Right atrium auricular region (tissue), 2 donors: ENCODE data around the gene ZNF366. TPM values are rescaled to one million over a fixed set of nuclear protein-coding genes. Genes with fewer than 3 reads are reported as not detected.

Experiments used
- DNase-seq: peaks from one replicate; pipeline ENCODE4 v3.0.0-alpha.2; 2019; ENCODE audit warnings: low spot score
- H3K27ac ChIP-seq, 2 donors: fragments of 200-600 bp; sonication (generic); 1 replicate in 1 of 2; 2 replicates in 1 of 2; pipeline ENCODE4 v1.5.1; 2016 to 2019
- H3K27me3 ChIP-seq, 2 donors: fragments of 200-600 bp; sonication (generic); one replicate each; pipeline versions ENCODE4 v1.5.1 to v1.6.0; 2017 to 2019
- H3K36me3 ChIP-seq: fragments of 200-600 bp; sonication (generic); one replicate; pipeline ENCODE4 v1.5.1; 2016
- H3K4me1 ChIP-seq, 2 donors: fragments of 200-600 bp; sonication (generic); one replicate each; pipeline versions ENCODE4 v1.5.1 to v1.6.0; 2017 to 2019
- H3K4me3 ChIP-seq, 2 donors: fragments of 200-600 bp; sonication (generic); 1 replicate in 1 of 2; 2 replicates in 1 of 2; pipeline ENCODE4 v1.5.1; 2017 to 2019; ENCODE audit warnings: mild to moderate bottlenecking in 1 of 2, moderate library complexity in 1 of 2
- H3K9me3 ChIP-seq, 2 donors: fragments of 200-600 bp; sonication (generic); one replicate each; pipeline ENCODE4 v1.5.1; 2019
- CTCF ChIP-seq, 2 donors: fragments of 200-600 bp; sonication (generic); IDR thresholded peaks; one replicate each; pipeline ENCODE4 v1.5.1; 2019; ENCODE audit warnings: antibody characterized with exemption in 2 of 2
- total RNA-seq, 2 donors: library from RNA; depleted of rRNA; stranded (reverse); fragments of >200 nt; gene quantifications; one replicate each; pipeline ENCODE4 v1.1.0, GENCODE V29; 2016

ZNF366 gene
- total RNA-seq, 2 donors from 2014 or later = 4.4 to 9.0 TPM

- Histone ChIP-seq H3K4me3 (no peak overlapping the region), H3K36me3 (no peaks in the 10 kb centered on the region), H3K9me3 (no peaks in the 10 kb centered on the region), H3K4me1 (peaks cover 0 to 30% of the 10 kb centered on the region in 2 donors), H3K27me3 (no peaks in the 10 kb centered on the region), H3K27ac (peak overlapping the region; percentile 47 to 74)
- DNase-seq = no peak
- TF ChIP-seq CTCF (IDR thresholded peaks at IDR 0.05) = no peak
Measured at GRCh38 chr5:72434781-72435437, 72.3 kb downstream of the ZNF366 start.

DNA sequence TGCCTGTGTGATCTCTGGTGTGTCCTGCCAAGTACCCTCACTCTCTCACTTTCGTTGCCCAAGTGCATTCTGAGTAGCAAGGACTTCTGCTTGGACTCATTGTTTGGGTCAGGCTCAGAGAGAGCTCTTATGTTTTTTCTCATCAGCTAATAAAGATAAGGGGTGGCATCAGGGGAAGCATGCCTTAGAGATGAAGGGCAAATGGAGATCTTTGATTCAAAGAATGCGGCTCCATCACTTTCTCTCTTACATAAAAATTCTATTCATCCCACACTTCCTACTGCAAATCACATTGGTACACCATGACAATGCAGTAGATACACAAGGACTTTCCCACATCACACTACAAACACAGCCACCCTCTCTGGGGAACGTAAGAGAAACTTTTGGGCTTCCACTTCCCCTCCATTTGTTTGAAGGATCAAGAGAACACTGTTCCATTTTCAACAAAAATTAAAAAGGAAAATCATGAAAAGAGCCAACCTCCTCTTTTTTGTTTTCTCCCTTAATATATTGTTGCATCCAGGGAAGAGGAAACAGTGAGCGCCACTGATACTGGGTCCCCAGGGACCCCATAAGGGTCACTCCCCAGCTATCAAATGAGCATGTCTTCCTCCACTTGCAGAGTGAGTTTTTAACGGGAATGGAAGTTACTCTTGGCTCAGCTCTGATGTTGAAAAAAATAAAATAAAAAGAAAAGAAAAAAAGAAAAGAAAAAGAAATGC is 73.0 kb downstream of the ZNF366 start:
- Histone ChIP-seq H3K36me3 (no peaks in the 10 kb centered on the region), H3K4me3 (no peak overlapping the region), H3K27ac (peak overlapping the region; percentile 47 to 74), H3K9me3 (no peaks in the 10 kb centered on the region), H3K27me3 (no peaks in the 10 kb centered on the region), H3K4me1 (peaks cover 0 to 36% of the 10 kb centered on the region in 2 donors)
- DNase-seq = no peak
- no peak for TF ChIP-seq CTCF (IDR thresholded peaks at IDR 0.05)

- H3K36me3 ChIP-seq = no peaks in the 10 kb centered on the region
- TF ChIP-seq CTCF (IDR thresholded peaks at IDR 0.05) = no peak
Measured at GRCh38 chr5:72433522-72433921, 73.7 kb downstream of the ZNF366 start.

DNA sequence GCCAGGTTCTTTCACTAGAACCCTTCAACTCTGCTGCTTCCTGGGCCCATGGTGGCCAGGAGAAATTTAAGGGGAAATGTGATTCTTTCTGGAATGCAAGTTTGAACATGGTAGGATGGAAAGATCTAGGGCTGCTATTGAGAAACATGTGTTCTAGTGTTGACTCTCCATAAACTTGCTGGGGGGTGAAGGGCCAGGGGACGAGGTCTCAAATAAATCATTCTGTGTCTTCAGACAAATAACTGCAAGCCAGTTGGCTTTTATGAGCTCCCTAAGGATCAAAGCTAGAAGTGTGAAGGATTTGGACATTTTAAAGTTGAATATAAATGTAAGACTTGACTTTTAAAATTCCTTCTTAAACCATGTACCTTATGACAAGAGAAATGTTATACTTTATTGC is 78.5 kb downstream of the ZNF366 start:
- Histone ChIP-seq H3K36me3 (no peaks in the 10 kb centered on the region), H3K4me1 (peaks cover 0 to 32% of the 10 kb centered on the region in 2 donors), H3K9me3 (no peaks in the 10 kb centered on the region), H3K4me3 (no peak overlapping the region), H3K27me3 (no peaks in the 10 kb centered on the region), H3K27ac (peak overlapping the region in 1 of 2 donors; percentile 28)
- no peak for TF ChIP-seq CTCF (IDR thresholded peaks at IDR 0.05)
- no peak for DNase-seq

More at GRCh38 chr5:72433522-72433921, 73.7 kb downstream of the ZNF366 start:
- Histone ChIP-seq H3K9me3 (no peaks in the 10 kb centered on the region), H3K27ac (peak overlapping the region; percentile 47 to 74), H3K4me1 (peaks cover 0 to 36% of the 10 kb centered on the region in 2 donors), H3K27me3 (no peaks in the 10 kb centered on the region), H3K4me3 (no peak overlapping the region)
- no peak for DNase-seq

DNA sequence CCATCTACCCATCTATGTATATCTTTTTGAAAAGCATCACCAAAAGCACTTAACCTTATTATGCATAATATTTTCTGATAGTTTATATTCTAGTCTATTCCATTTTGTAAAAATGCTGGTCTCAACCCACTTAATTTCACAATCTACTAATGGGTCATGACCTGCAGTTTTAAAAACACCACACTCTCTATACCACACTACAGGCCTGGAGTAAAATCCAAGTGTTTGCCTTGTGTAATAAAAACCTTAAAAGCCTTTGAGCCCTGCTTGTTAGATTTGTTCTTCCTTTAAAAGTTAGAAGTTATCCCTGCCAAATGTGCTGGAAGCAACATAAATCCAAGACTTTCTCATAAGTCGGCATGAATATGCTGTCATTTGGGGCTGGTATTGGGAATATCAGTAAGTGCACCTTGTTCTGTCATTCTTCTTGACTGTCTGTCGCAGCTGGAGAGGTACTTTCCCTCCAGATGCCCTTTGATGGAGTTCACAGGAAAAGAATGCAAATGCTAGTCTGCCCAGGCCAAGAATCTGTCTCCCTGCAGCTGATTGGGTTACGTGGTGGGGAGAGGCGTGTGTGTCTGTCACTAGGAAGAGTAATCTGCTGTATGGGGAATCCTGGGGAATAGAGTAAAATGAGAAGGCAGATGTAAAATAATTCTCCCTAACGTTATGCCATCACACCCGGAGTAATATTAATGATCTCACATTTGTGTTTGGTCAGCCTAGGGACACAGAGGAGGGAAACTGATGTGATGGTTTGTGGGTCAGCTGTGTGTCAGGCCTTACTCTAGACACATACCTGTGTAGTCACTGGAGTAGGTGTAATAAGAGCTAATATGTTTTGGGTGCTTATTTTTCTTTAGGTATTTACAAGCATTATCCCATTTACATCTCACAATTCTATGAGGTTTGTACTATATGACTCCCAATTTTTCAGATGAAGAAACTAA is 79.4 kb downstream of the ZNF366 start:
- no peaks in the 10 kb centered on the region for H3K36me3 ChIP-seq
- no peak for TF ChIP-seq CTCF (IDR thresholded peaks at IDR 0.05)
- H3K27me3 ChIP-seq = no peaks in the 10 kb centered on the region
- peak overlapping the region; percentile 28 to 32 for H3K27ac ChIP-seq
- H3K4me3 ChIP-seq = no peak overlapping the region
- no peak for DNase-seq
- no peaks in the 10 kb centered on the region for H3K9me3 ChIP-seq
- H3K4me1 ChIP-seq = peaks cover 0 to 23% of the 10 kb centered on the region in 2 donors
